Parathyroid adenoma (tissue), 2 donors: ENCODE data around the gene EXOC6.
A peak's percentile ranks its signal among the peaks of the same experiment; 100 is the strongest.

Experiments used
- H2AFZ ChIP-seq: fragments of 300-600 bp; sonication (generic); one replicate; pipeline ENCODE4 v1.7.0; 2017; ENCODE audit warnings: antibody characterized with exemption, mild to moderate bottlenecking
- H3K27ac ChIP-seq: fragments of 300-600 bp; sonication (generic); one replicate; pipeline ENCODE4 v1.7.0; 2017
- H3K27me3 ChIP-seq: fragments of 300-600 bp; sonication (generic); one replicate; pipeline ENCODE4 v1.7.0; 2017; ENCODE audit warnings: low read length; ENCODE audit not compliant: control insufficient read depth, insufficient read depth
- H3K36me3 ChIP-seq: fragments of 300-600 bp; sonication (generic); one replicate; pipeline ENCODE4 v1.7.0; 2017; ENCODE audit warnings: low read length; ENCODE audit not compliant: control insufficient read depth, insufficient read depth
- H3K4me1 ChIP-seq: fragments of 300-600 bp; sonication (generic); one replicate; pipeline ENCODE4 v1.7.0; 2017; ENCODE audit warnings: control low read depth
- H3K4me2 ChIP-seq: fragments of 300-600 bp; sonication (generic); one replicate; pipeline ENCODE4 v1.7.0; 2017; ENCODE audit warnings: low read length
- H3K4me3 ChIP-seq: fragments of 300-600 bp; sonication (generic); one replicate; pipeline ENCODE4 v1.7.0; 2017; ENCODE audit warnings: low read depth, low read length
- H3K79me2 ChIP-seq: fragments of 300-600 bp; sonication (generic); one replicate; pipeline ENCODE4 v1.7.0; 2017; ENCODE audit warnings: control low read depth
- H3K9ac ChIP-seq: fragments of 300-600 bp; sonication (generic); one replicate; pipeline ENCODE4 v1.7.0; 2017; ENCODE audit warnings: mild to moderate bottlenecking
- H3K9me3 ChIP-seq: fragments of 300-600 bp; sonication (generic); one replicate; pipeline ENCODE4 v1.7.0; 2017; ENCODE audit warnings: low read length; ENCODE audit not compliant: control insufficient read depth
- TF ChIP-seq, protein P1 (sequence below): fragments of 300-600 bp; sonication (generic); IDR thresholded peaks from one replicate; pipeline ENCODE4 v1.7.0; 2017; ENCODE audit warnings: antibody characterized with exemption, mild to moderate bottlenecking
- donor health status: primary hyperparathyroidism.

The EXOC6 gene

DNA sequence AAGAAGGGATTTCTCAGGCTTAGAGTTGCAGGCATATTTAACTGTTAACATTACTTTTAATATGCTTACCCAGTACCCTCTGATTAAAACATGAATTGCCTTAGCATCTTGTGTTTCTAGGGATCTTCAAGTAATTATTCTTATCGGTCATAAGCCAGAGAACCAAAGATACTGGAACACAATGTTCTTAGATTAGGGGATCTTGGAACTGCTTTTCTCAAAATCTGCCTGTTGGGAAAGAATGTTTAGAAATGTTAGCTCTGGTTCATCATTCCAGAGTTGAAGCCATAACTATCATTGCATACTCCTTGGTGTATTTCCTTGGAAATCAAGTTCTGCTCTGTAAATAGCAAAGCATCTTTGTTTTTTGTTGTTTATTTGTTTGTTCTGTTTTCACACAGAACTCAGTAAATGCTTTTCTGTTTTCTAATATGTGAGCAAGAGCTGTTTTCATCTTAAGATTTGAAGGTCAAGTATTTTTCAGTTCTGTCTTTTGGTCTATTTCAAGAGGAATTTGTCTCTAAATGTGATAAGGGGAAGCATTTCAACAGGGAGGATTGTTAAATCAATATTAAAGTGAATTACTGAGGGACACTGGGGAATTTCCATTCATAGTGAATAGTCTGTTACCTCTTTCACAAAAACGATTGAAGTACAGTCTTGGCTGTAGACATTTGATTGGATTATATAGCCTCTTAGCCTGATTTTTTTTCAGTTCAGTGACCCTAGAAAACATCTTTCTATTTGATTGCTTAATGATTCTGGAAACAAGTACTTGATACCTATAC, 109.1 kb downstream of the EXOC6 start:
- no peaks in the 10 kb centered on the region for H3K36me3 ChIP-seq
- H3K4me1 ChIP-seq = no peaks in the 10 kb centered on the region
- no peak overlapping the region for H3K4me2 ChIP-seq
- H3K79me2 ChIP-seq = no peaks in the 10 kb centered on the region
- TF ChIP-seq, protein P1, sequence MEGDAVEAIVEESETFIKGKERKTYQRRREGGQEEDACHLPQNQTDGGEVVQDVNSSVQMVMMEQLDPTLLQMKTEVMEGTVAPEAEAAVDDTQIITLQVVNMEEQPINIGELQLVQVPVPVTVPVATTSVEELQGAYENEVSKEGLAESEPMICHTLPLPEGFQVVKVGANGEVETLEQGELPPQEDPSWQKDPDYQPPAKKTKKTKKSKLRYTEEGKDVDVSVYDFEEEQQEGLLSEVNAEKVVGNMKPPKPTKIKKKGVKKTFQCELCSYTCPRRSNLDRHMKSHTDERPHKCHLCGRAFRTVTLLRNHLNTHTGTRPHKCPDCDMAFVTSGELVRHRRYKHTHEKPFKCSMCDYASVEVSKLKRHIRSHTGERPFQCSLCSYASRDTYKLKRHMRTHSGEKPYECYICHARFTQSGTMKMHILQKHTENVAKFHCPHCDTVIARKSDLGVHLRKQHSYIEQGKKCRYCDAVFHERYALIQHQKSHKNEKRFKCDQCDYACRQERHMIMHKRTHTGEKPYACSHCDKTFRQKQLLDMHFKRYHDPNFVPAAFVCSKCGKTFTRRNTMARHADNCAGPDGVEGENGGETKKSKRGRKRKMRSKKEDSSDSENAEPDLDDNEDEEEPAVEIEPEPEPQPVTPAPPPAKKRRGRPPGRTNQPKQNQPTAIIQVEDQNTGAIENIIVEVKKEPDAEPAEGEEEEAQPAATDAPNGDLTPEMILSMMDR = no peak
- H3K9ac ChIP-seq = no peak overlapping the region
- no peaks in the 10 kb centered on the region for H3K9me3 ChIP-seq
- H2AFZ ChIP-seq = no peak overlapping the region
- H3K27me3 ChIP-seq = no peaks in the 10 kb centered on the region
- H3K27ac ChIP-seq = no peak overlapping the region
- H3K4me3 ChIP-seq = no peak overlapping the region

DNA sequence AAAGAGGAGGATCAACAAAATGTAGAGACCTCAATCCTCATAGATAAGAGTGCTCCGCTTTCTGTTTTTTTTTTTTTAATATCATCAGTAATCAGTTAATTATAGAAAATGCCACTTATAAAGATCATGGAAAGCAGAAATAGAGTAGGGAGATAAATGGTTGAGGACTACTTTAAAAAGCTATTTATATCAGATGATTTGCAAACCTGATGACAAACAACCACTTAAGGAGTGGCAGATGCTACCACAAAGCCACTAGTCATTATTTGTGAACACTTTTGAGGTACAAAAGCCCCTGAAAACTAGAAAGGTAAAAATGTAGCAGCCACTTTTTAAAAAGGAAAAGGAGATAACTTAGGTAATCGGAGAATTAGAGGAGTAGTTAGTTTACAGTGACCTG, 113.3 kb downstream of the EXOC6 start:
- Histone ChIP-seq H3K27ac (no peak overlapping the region), H3K4me2 (no peak overlapping the region), H3K4me3 (no peak overlapping the region), H3K9ac (no peak overlapping the region), H3K9me3 (no peaks in the 10 kb centered on the region), H3K79me2 (no peaks in the 10 kb centered on the region), H3K36me3 (no peaks in the 10 kb centered on the region), H3K27me3 (no peaks in the 10 kb centered on the region), H2AFZ (no peak overlapping the region), H3K4me1 (no peaks in the 10 kb centered on the region)
- TF ChIP-seq, protein P1 = no peak

DNA sequence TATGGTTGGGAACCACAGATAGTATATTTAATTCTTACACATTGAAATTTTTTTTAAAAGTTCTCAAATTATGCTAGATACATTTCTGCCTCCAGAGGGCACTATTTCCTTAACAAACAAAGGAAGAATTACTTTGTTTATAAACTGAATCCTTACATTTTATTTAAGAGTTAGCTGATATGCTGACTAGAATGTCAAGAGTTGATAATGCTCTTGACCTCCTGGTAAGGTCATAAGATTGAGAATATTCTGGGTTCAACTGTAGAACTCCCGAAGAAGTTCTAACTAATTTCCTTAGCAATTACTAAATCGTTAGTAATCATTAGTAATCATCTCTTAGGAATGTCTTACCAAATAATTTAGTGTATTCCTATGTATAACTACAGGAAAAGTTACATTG, 117.0 kb downstream of the EXOC6 start:
- Histone ChIP-seq H3K79me2 (no peaks in the 10 kb centered on the region), H3K27me3 (no peaks in the 10 kb centered on the region), H3K36me3 (no peaks in the 10 kb centered on the region), H3K9me3 (no peaks in the 10 kb centered on the region), H3K4me2 (no peak overlapping the region), H3K9ac (no peak overlapping the region), H2AFZ (no peak overlapping the region), H3K27ac (no peak overlapping the region), H3K4me3 (no peak overlapping the region), H3K4me1 (no peaks in the 10 kb centered on the region)
- TF ChIP-seq, protein P1 = peak; percentile 53

DNA sequence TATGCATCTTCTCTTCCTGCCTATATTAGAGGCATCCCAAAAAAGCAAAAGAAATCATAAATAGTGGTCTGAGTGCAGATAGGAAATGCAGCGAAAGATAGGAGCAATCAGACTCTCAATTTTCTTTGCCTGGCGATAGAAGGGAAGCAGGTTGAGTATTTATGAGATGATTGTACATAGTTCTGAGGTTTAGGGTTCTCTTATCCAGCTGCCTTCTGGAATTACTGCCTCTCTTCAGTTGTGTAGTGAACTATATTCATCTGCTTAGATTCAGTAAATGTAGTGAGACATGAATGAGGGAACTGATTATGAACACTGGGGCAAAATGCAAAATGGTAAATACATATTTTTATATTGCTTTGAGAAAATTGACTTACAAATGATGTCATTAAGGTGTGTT, 119.3 kb downstream of the EXOC6 start:
- Histone ChIP-seq H3K4me3 (no peak overlapping the region), H2AFZ (no peak overlapping the region)
- TF ChIP-seq, protein P1 = no peak

DNA sequence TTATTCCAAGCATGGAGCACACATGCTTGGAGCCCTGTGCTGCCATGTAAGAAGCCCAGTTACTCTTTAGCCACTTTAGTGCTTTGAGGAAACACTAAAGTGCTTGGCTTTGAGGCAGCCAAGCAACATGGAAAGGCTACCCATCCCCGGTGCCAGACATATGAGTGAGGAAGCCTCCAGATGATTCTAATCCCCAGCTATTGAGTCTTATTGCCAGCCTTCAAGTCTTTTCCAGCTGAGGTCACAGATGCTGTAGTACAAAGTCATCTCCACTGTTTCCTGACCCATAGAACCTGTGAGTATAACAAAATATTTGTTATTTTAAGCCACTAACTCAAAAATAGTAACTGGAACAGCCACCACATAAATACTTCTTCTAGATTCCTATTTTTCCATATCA, 120.8 kb downstream of the EXOC6 start:
- no peaks in the 10 kb centered on the region for H3K27me3 ChIP-seq
- no peak overlapping the region for H3K4me3 ChIP-seq
- TF ChIP-seq, protein P1 = no peak
- no peak overlapping the region for H3K4me2 ChIP-seq
- H3K9ac ChIP-seq = no peak overlapping the region
- no peaks in the 10 kb centered on the region for H3K4me1 ChIP-seq
- no peak overlapping the region for H3K27ac ChIP-seq
- H3K9me3 ChIP-seq = no peaks in the 10 kb centered on the region
- H2AFZ ChIP-seq = no peak overlapping the region
- H3K79me2 ChIP-seq = no peaks in the 10 kb centered on the region
- H3K36me3 ChIP-seq = no peaks in the 10 kb centered on the region

More for the DNA sequence above, 119.3 kb downstream of the EXOC6 start:
- no peaks in the 10 kb centered on the region for H3K9me3 ChIP-seq
- H3K27ac ChIP-seq = no peak overlapping the region
- no peak overlapping the region for H3K9ac ChIP-seq
- H3K27me3 ChIP-seq = no peaks in the 10 kb centered on the region
- no peaks in the 10 kb centered on the region for H3K36me3 ChIP-seq
- no peak overlapping the region for H3K4me2 ChIP-seq
- no peaks in the 10 kb centered on the region for H3K79me2 ChIP-seq
- H3K4me1 ChIP-seq = no peaks in the 10 kb centered on the region
